Measurements from ENCODE around the gene KMT2A. TPM values are rescaled to one million over a fixed set of nuclear protein-coding genes. Genes with fewer than 3 reads are reported as not detected.

The KMT2A gene
- total and polyA plus RNA-seq, 2 experiments from 2014 or later = 34.3 to 72.2 TPM

- no peak overlapping the region for H3K4me3 Mint-ChIP-seq
- no peak overlapping the region for H2AFZ ChIP-seq
- no peaks in the 10 kb centered on the region; the same call in 2 of the 3 replicates for H3K9me3 Mint-ChIP-seq
- H3F3A ChIP-seq (replicated peaks; ENCODE audit: low read depth) = peaks cover 35% of the 10 kb centered on the region
- no peaks in the 10 kb centered on the region; the same call in 1 of the 2 replicates for H3K4me1 ChIP-seq (ENCODE audit: insufficient read depth)
- H3K4me1 Mint-ChIP-seq = peaks cover 10% of the 10 kb centered on the region; the same call in 2 of the 3 replicates
- H3K4me2 ChIP-seq = no peak overlapping the region
- H3K36me3 ChIP-seq (ENCODE audit: insufficient read depth) = peaks cover 40% of the 10 kb centered on the region
- no peak overlapping the region for H3K27ac Mint-ChIP-seq
- no peaks in the 10 kb centered on the region for H3K79me2 ChIP-seq (replicated peaks; ENCODE audit: insufficient read depth)
- H3K4me3 ChIP-seq = no peak overlapping the region
- ATAC-seq (peak; percentile 80), DNase-seq (ENCODE audit: low spot score) (peak; percentile 71)
- peak overlapping the region; percentile 50; the same call in 1 of the 2 replicates for H3K27ac ChIP-seq (ENCODE audit: low read depth)
- no peaks in the 10 kb centered on the region for H3K27me3 ChIP-seq (ENCODE audit: insufficient read depth)
- H3K9me2 ChIP-seq (ENCODE audit: insufficient read depth) = no peaks in the 10 kb centered on the region; the same call in 1 of the 2 replicates
- H3K36me3 Mint-ChIP-seq (ENCODE audit: low read depth) = peaks cover 61% of the 10 kb centered on the region
- peaks cover 9% of the 10 kb centered on the region for H3K27me3 Mint-ChIP-seq (ENCODE audit: insufficient read depth, low read depth, poor library complexity)
- H4K20me1 ChIP-seq (replicated peaks; ENCODE audit: insufficient read depth) = peaks cover 12% of the 10 kb centered on the region
- TF ChIP-seq NANOG (IDR thresholded peaks at IDR 0.05; ENCODE audit: borderline replicate concordance) = no peak
- TF ChIP-seq CTCF (conservative IDR thresholded peaks at IDR 0.05; ENCODE audit: low read depth in 2 of 2) = peak; percentile 50 to 66
- no peak for TF ChIP-seq ZNF114 (CRISPR knock-in tag; IDR thresholded peaks at IDR 0.05)
- TF ChIP-seq EZH2phosphoT487 (IDR thresholded peaks at IDR 0.05; ENCODE audit: unreplicated experiment) = no peak
Measured at GRCh38 chr11:118522571-118523072, 86.3 kb downstream of the KMT2A start.

- H3F3A ChIP-seq (replicated peaks; ENCODE audit: low read depth) = peaks cover 34% of the 10 kb centered on the region
- no peaks in the 10 kb centered on the region for H3K79me2 ChIP-seq (replicated peaks; ENCODE audit: insufficient read depth)
- H3K36me3 Mint-ChIP-seq (ENCODE audit: low read depth) = peaks cover 54% of the 10 kb centered on the region
- 0 out of 2 replicates have a peak overlapping the region, but pooled peaks have one; percentile 63 for H3K27ac ChIP-seq (ENCODE audit: low read depth)
- peaks cover 15% of the 10 kb centered on the region for H3K4me1 Mint-ChIP-seq
- H3K4me3 Mint-ChIP-seq = no peak overlapping the region
- ATAC-seq = no peak
- no peak overlapping the region for H2AFZ ChIP-seq
- no peak overlapping the region for H3K4me3 ChIP-seq
- DNase-seq (ENCODE audit: low spot score) = no peak
- peaks cover 4% of the 10 kb centered on the region; the same call in 1 of the 2 replicates for H3K4me1 ChIP-seq (ENCODE audit: insufficient read depth)
- no peak overlapping the region for H3K4me2 ChIP-seq
- H3K27ac Mint-ChIP-seq = no peak overlapping the region
- no peaks in the 10 kb centered on the region; the same call in 2 of the 3 replicates for H3K9me3 Mint-ChIP-seq
- no peaks in the 10 kb centered on the region for H3K27me3 ChIP-seq (ENCODE audit: insufficient read depth)
- peaks cover 34% of the 10 kb centered on the region for H3K36me3 ChIP-seq (ENCODE audit: insufficient read depth)
- H3K9me2 ChIP-seq (ENCODE audit: insufficient read depth) = no peaks in the 10 kb centered on the region; the same call in 1 of the 2 replicates
- peaks cover 12% of the 10 kb centered on the region for H4K20me1 ChIP-seq (replicated peaks; ENCODE audit: insufficient read depth)
- H3K27me3 Mint-ChIP-seq (ENCODE audit: insufficient read depth, low read depth, poor library complexity) = peaks cover 13% of the 10 kb centered on the region
- TF ChIP-seq CTCF (conservative IDR thresholded peaks at IDR 0.05; ENCODE audit: low read depth in 2 of 2) (no peak), ZNF331 (CRISPR knock-in tag; IDR thresholded peaks at IDR 0.05; ENCODE audit: low read depth) (no peak), CREB1 (CRISPR knock-in tag; IDR thresholded peaks at IDR 0.05; ENCODE audit: low read depth) (no peak), REST (IDR thresholded peaks at IDR 0.05; ENCODE audit: unreplicated experiment) (no peak), ETS1 (IDR thresholded peaks at IDR 0.05) (no peak), STAT1 (IDR thresholded peaks at IDR 0.05; ENCODE audit: unreplicated experiment) (no peak), EZH2phosphoT487 (IDR thresholded peaks at IDR 0.05; ENCODE audit: unreplicated experiment) (no peak), ZNF114 (CRISPR knock-in tag; IDR thresholded peaks at IDR 0.05) (no peak), EZH2 (IDR thresholded peaks at IDR 0.05; ENCODE audit: low read depth, unreplicated experiment) (no peak), POLR2AphosphoS5 (IDR thresholded peaks at IDR 0.05; ENCODE audit: low read depth) (no peak)
Measured at GRCh38 chr11:118524356-118524755, 88.1 kb downstream of the KMT2A start.
